HG03565 (cell line): ENCODE results near the gene FAM13C.
"Not testable (repeated sequence)": the region's sequence is repeated elsewhere in the genome, so short reads cannot be mapped to it uniquely, and the experiment has no call there.

Experiments used
- ATAC-seq: cut with Tn5 transposase; IDR thresholded peaks from one replicate; pipeline ENCODE4 v1.9.1; 2021; ENCODE audit warnings: mild to moderate bottlenecking, moderate library complexity; ENCODE audit not compliant: unreplicated experiment

FAM13C gene

DNA sequence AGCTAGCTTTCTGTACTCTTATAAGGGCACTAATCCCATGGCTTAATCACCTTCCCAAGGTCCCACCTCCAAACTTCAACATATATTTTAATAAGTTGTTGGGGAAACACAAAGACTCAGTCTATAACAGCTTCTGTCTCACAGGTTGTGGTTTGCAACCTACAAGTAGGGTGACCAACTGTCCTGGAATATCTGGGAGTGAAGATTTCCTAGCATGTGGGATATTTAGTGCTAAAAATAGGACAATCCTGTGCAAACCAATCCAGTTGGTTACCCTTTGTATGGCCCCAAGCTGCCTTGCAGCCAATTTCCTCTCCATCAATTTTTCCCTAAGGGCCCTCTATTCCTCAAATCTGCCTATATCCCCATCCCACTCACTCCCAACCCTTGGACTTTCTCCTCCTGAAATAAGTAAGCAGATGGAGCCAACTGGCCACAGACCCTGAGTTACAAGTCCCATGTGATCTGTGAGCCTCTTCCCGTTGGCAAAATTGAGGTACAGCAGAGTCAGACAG lies 82.3 kb downstream of the FAM13C start:
- ATAC-seq: no peak

DNA sequence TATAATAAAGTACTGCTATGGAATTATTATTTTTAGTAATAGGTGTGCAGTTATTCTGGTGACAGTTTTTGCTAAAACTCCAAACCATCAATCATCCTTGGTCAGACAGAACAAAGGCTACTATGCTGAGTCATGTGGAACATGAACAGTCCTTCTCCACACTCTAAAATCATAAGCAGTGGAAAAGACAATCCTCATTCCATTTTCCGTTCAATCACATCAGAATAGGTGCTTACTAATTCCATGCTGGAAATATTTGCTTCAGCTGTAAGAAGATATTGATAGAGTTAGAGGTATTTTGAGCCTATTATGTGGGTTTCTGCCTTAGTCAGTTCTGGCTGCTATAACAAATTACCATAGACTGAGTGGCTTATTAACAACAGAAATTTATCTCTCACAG lies 82.9 kb downstream of the FAM13C start:
- no peak for ATAC-seq

DNA sequence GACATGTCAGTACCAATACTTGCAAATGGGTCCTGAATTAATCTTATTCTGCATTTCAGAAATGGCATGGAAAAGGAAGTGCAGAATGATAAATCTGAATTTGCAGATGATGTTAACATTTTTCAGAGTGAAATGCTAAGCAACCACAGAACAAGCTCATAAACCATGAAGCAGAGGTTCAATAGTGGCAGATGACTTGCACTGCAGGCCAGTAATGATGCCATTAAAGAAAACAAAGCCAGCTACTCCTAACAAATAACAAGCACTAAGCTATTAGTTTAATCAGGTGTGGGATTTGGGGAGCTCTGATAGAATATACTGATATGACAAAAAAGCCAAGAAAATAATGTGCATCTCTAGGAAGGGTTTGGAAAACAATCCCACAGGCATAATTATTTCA lies 85.4 kb downstream of the FAM13C start:
- ATAC-seq: no peak

DNA sequence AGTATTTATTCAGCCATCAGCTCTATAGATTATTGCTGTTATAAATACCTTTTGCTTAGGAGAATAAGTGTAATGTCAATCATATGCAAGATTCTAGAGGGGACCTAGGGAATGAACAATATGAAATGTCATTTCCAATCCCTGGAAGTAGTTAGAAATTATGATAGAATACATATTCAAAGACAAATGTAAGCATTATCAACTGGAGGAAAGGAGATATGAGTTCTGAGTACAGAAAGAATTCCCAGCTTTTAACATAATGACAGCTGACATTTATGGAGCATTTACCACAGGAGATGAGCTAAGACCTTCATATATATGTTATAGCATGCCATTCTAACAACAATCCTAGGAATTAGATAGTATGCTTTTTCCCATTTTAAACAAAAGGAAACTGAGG lies 86.2 kb downstream of the FAM13C start:
- ATAC-seq: no peak

DNA sequence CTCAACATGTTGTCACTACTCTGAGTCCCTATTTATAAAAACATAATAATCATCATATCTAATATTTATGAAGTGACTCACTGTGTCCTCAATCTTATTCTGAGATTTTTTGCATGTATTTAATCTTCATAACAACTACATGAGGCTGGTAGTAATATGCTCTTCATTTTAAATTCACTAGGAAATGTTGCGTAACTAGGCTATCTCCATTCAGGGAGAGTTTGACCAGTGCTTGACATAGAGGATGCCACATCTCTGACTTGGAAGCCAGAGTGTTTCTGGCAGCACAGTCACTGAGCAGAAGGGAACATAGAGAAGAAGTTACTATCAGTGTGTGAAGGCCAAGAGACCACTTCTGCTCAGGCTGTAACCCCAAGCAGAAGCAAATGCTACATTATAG lies 88.9 kb downstream of the FAM13C start:
- no peak for ATAC-seq

DNA sequence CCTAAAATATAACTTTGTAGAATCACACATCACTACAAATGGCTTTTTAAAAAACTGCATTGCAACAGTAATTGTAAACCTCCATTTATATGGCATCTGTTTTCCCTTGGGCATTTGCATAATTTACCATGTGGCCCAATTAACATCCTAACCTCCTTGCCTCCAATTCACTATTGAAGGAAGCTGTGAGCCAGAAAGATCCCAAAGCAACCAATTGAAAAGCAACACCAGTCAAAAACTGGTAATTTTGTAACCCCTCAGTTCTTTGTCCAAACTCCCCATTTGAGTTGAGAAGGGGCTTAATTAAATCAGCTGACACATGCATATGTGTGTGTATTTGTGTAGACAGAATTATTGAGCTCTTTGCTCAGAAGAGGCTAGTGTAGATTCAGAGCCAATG lies 90.3 kb downstream of the FAM13C start:
- no peak for ATAC-seq

DNA sequence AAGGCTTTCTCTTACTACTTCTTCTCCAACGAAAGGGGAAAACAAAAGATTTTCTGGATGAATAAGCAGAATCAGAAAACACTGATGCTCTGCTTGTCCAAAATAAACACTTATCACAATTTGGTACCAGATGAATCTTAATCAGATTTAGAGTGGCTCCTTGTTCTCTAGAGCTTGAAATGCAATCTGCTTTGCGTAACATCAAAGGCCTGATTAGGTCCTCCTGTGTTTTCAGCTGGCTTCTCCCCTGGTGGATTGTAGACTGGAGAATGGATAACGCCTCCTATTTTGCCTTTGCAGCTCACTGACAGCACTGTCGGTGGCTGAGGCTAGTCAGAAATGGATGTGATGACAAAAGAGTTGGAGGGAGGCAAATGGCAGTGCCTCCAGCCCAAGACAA lies 91.2 kb downstream of the FAM13C start:
- ATAC-seq: no peak

DNA sequence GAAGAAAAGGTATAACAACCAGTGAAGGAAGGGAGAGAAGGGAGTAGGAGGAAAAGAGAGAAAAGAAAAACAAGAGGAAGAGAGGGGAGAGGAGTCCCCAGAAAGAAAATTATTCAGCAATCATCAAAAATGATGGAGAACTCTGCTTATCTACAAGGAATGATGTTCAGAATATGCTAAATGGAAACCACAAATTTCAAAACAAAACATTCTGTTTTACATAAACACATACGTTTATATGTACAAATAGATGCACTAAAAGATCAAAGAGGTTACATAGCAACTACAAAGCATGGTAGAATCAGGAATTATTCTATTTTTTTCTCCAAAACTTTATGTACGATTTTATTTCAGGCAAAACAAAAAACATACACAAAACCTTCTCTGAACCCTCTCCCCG lies 91.9 kb downstream of the FAM13C start:
- no peak for ATAC-seq

DNA sequence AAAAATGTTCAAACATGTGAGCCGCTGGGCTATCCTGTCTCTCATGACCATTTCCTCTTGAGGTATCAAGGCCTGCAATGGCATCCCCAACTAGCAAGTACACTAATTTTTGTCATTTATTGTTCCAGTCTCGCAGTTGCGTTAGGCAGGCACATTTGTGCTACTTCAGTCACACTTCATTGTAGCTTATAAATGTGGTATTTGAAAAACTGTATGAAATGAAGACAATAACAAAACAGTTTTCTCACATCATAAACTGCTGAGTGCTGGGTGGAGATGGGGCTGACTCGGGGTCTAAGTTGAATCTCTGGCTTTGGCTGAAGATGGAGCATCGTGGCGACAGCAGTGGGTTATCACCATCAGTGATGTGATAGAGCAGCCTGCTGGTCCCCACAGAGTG lies 92.7 kb downstream of the FAM13C start:
- ATAC-seq: no peak

DNA sequence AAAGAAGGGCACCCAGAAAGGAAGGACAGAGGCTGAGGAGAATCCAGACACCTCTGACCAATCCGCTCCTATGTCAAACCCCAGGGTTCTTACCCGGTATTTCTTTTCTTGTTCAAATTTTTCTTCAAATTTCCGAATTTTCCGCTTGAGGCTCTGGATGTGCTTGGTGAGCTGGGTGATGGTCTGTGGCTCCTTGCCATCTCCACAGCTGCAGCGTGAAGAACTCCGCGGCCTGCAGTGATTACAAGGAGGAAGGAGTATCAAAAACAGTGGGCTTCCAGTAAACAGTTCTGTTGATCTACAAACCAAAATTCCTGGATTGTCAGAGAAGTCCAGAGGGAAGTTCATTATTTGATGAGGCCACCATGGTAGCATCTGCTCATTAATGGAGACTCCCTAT lies 93.9 kb downstream of the FAM13C start:
- no peak for ATAC-seq

DNA sequence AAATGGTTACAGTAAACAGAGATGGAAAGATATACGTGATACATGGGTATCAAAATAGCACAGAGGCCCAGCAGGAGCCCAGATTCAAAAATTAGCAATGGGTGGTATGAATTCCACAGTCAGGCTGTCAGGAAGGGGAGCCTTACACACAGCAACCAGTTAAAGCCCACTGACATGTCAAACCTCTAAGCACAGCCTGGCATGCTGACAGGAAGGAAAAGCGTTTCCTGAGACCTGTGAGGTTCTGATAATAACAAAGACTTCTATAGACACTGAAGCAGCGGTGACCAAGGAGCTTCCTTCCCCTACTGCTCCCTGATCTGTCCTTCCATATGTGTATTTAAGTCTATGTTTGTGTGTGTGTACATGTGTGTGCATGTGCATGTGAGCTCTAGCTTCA lies 96.0 kb downstream of the FAM13C start:
- ATAC-seq: no peak

DNA sequence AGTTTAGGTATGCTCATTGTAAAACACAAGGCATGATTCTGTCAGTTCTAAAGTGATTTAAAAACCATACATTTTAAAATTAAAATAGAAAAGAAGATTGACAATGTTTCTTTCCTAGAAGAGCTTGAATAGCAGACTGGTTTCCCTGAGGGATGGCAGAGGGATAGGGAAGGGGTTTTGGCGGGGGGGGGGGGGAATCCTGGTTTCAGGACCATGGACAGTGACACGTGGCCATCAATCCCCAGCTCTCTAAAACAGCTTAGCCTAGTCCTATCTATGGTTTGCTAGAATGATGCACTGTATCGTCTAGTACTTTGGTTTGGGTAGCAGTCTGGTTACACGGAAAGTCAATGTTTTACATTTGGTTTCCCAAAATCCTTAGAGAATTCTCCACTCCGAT lies 97.2 kb downstream of the FAM13C start:
- no peak for ATAC-seq

DNA sequence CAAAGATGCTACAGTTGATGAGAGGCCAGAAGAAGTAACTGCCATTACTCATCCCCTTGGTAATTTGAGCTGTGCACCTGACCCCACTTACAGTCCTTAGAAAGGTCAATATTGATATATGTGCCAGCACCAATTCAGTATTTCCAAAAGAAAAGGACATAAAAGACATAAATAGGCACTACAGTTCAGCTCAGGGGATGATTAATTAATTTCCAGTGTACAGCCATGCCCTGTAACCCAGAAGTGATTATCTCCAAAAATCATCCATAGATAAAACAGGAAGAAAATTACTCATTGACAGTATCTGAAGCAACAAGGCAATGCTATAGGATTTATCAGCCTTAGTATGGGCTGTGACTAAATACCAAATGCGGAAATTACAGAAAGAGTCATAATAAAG lies 103.5 kb downstream of the FAM13C start:
- no peak for ATAC-seq

DNA sequence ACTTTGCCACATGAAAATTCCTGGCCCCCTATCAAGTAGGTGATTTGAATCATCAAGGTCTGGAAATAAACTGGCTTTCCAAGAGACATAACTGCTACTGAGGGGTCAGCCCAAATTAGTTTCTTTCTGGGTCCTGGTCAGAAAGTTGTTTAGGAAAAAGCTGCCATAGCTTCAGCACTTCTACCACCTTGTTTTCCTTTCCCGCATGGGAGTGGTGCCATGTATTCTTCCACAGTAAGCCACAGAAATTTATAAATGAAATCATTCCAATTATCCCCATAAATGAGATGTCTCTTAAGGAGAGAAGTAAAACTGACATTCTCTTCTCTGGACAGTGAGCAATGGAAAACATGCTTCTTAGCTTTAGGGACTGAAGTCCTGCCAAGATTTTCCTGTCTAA lies 105.1 kb downstream of the FAM13C start:
- ATAC-seq: no peak

DNA sequence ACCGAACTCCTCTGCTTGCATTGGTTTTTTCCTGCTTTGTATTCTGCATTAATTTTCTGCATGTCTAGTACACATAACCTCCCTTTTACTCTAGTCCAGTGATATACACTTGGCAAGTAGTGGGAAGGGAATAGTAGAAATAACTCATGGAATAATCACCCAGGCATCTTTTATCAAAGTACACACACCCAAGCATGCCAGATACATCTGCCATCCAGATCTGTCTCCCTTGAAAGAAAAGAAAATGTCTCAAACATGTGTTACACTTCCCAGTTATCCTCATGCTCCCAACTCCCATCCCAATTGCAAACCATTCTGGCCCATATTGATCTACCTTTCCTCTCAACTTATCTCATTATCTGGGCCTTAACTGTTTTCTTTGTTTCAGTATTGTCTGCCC lies 106.9 kb downstream of the FAM13C start:
- ATAC-seq: no peak

DNA sequence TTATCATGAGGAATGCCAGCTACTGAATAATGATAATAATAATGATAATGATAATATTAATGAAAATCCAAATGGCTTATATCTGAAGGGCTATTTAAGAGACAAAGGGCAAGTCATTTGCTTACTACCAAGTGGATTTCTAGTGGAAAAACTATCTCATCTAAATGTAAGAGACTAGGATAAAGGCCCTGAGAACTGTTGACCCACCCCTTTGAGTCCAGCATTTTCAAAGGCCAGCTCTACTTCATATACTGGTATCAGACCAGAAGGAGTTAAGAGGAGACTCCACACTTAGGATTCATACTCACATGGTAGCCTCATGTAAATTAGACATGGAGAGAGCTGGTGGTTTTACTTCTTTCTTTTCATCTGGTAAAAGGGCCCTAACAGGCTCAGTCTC lies 109.9 kb downstream of the FAM13C start:
- no peak for ATAC-seq

DNA sequence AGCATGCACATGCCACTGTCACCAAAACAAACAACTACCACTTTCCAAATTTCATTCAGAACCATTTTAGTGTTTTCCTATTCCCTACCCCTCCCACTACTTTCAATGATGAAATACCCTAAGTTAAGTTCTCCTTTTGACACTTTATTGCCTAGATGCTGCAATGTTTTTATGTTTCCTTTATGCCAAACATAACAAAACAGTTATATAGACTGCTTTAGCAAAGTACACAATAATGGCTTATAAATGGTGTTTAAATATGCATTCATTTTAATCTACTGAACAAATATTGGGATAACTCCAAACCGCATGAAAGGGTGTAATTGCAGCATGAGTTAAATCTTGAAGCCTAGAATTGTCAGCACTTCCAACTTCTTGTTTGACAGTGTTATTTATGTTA lies 116.7 kb downstream of the FAM13C start:
- no peak for ATAC-seq

DNA sequence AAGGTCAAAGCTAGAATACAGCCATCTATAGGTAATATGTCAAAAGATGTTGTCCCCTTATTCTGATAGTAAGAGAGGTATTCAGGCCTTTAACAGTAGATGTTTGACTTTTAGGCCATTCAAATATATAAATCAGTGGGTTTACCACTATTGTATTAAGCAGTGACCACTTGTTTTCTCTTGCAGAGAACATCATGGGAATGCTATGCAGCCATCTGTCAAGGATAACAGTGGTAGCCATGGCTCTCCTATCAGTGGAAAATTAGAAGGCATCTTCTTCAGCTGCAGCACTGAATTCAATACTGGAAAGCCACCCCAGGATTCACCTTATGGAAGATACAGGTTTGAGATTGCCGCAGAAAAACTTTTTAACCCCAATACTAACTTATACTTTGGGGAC lies 117.5 kb downstream of the FAM13C start:
- ATAC-seq: no peak

DNA sequence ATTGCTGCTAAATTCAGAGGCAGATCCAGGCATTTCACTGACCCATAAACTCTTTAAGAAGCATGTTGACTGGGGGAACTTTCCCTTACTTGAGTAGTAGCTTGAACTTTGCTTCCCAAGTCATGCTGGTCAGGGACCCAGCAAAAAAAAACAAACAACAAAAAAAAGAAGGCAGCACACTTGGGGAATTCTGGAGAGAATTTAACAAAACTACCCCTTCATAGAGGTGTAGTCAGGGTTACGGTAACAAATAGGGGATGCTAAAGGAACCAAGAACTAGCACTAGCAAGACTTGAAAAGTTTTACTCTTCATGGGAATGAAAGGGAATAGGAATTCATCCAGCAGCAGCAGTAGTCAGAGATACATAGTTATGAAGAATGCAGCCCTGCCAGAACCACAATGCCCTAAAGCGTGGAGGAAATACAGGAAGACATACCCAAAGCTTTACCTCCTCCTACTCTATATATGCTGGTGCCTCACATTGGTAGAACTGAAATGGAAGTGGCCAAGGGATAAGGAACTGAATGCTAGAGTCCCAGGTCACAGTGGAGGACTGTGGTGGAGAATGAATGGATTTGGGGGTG lies 118.6 kb downstream of the FAM13C start:
- no peak for ATAC-seq

DNA sequence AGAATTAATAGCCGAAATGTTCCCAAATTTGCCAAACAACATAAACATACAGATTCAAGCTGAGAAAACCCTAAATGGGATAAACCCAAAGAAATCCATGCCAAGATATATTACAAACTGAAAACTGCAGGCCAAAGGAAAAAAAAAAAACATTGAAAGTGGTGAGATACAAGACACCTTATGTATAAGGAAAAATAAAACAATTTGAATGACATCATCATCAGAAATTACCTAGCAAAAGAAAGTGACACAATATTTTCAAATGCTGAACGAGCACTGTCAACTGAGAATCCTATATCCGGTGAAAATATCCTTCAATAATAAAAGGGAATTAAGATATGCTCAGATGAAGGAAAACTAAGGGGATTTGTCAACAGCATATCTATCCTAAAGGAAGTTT lies 119.4 kb downstream of the FAM13C start:
- no peak for ATAC-seq

DNA sequence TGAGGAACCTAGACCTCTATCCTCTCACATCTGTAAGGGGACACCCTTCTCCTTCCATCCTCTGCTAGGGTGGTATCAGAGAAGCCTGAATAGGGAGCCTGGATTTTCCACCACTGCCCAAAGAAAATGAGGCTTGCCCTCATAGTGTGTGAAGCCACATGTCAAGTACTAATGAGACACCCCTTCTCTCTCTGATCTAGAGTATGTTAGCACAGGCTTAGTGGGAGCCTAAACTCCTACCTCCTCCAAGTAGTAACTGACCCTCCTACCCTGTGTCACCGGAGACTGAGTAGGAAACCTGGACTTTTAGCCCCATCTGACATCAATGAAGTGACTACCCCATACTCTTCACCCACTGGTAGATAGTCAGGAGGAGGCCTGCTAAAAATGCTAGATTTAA lies 120.3 kb downstream of the FAM13C start:
- no peak for ATAC-seq

DNA sequence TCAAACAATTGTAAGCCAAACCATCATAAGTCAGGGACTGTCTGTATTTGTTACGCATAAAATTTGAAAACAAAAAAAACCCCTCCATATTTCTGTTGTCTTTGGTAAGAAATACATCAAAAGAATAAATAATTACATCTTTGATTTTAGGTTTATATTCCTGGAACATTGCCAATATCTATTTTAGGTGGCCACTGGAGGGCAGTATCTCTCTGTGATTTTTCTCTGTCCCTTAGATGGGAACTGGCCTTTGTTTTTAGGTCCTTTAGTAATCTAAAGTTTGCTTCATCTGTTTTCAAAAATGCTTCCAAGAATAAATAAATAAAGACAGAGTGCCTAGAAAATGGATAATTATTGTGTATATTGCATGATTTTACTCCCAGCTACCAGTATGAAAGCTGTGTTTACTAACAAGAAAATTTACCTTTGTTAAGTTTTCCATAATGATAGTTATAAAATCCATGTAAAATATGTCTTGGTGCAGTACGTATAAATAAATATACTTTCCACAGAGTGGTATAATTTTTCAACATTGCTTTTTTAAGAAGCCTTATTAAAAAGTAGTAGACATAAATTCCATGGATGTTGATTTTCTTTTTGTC lies 121.7 kb downstream of the FAM13C start:
- ATAC-seq: no peak

DNA sequence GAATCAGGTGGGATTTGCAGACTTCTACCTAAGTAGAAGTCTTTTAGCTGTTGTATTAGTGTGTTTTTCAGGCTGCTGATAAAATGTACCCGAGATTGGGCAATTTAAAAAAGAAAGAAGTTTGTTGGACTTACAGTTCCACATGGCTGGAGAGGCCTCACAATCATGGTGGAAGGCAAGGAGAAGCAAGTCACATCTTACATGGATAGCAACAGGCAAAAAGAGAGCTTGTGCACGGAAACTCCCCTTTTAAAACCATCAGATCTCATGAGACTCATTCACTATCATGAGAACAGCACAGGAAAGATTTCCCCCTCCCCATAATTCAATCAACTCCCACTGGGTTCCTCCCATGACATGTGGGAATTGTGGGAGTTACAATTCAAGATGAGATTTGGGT lies 123.2 kb downstream of the FAM13C start:
- not testable (repeated sequence) for ATAC-seq
